Ovary (tissue), 3 donors: ENCODE results near the gene HOPX.

Experiments used
- POLR2A ChIP-seq: fragments of 450-650 bp; IDR thresholded peaks from one replicate; pipeline ENCODE4 v1.6.1; 2017; ENCODE audit warnings: antibody characterized with exemption, mild to moderate bottlenecking, moderate library complexity
- TF ChIP-seq, protein P1 (sequence below), 3 donors: fragments of 450-650 bp in 2 of 3; fragments of 200-600 bp in 1 of 3; IDR thresholded peaks; one replicate each; pipeline versions ENCODE4 v1.5.1 to v1.8.0; 2016 to 2022; ENCODE audit warnings: antibody characterized with exemption in 3 of 3, mild to moderate bottlenecking in 1 of 3
- donor health status: DM: no; HTN: no; CAD: no.

DNA sequence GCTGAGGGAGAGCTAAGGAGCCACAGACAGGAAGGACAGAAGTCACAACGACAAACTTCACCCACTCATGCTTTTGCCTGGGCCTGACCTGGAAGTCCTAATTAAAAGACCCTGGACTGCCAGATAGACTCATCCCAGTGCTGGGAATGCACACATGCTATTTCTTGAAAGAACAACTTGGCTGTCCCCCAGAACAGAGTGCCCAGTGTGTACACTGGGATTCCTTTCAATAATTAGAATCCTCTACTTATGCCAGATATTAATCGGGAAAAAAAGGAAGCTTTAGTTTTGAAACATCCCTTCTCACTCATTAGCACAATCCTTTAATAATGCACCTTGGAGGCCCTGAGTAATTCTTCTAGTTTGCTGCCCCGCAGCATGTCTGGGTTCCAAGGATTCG, 3.4 kb downstream of the HOPX start:
- TF ChIP-seq, protein P1, sequence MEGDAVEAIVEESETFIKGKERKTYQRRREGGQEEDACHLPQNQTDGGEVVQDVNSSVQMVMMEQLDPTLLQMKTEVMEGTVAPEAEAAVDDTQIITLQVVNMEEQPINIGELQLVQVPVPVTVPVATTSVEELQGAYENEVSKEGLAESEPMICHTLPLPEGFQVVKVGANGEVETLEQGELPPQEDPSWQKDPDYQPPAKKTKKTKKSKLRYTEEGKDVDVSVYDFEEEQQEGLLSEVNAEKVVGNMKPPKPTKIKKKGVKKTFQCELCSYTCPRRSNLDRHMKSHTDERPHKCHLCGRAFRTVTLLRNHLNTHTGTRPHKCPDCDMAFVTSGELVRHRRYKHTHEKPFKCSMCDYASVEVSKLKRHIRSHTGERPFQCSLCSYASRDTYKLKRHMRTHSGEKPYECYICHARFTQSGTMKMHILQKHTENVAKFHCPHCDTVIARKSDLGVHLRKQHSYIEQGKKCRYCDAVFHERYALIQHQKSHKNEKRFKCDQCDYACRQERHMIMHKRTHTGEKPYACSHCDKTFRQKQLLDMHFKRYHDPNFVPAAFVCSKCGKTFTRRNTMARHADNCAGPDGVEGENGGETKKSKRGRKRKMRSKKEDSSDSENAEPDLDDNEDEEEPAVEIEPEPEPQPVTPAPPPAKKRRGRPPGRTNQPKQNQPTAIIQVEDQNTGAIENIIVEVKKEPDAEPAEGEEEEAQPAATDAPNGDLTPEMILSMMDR (IDR thresholded peaks at IDR 0.05) = no peak
- TF ChIP-seq POLR2A = no peak
